Liver (tissue), 9 donors: ENCODE results near the gene SLIT3. TPM values are rescaled to one million over a fixed set of nuclear protein-coding genes. Genes with fewer than 3 reads are reported as not detected.

Experiments used
- DNase-seq: peaks from one replicate; pipeline ENCODE4 v3.0.0-alpha.2; 2017; ENCODE audit warnings: low spot score
- H3K27ac ChIP-seq, 2 donors: one replicate each; pipeline ENCODE4 v1.7.0; 2013; ENCODE audit warnings: inconsistent platforms in 2 of 2, low read length in 2 of 2, control low read depth in 1 of 2, low read depth in 1 of 2, mild to moderate bottlenecking in 1 of 2
- H3K27me3 ChIP-seq, 4 donors: one replicate each; pipeline versions ENCODE4 v1.6.1 to v1.7.0; 2013; ENCODE audit warnings: low read length in 3 of 4, inconsistent platforms in 1 of 4, mild to moderate bottlenecking in 1 of 4, moderate library complexity in 1 of 4; ENCODE audit not compliant: control insufficient read depth in 4 of 4, insufficient read depth in 4 of 4
- H3K36me3 ChIP-seq, 4 donors: one replicate each; pipeline versions ENCODE4 v1.6.1 to v1.7.0; 2013; ENCODE audit warnings: low read length in 3 of 4, mild to moderate bottlenecking in 3 of 4, low read depth in 1 of 4, moderate library complexity in 1 of 4; ENCODE audit not compliant: control insufficient read depth in 4 of 4, insufficient read depth in 3 of 4
- H3K4me1 ChIP-seq, 4 donors: one replicate each; pipeline versions ENCODE4 v1.6.1 to v1.7.0; 2013; ENCODE audit warnings: low read length in 3 of 4, mild to moderate bottlenecking in 3 of 4, moderate library complexity in 1 of 4; ENCODE audit not compliant: control insufficient read depth in 4 of 4, insufficient read depth in 4 of 4
- H3K4me3 ChIP-seq, 3 donors: one replicate each; pipeline versions ENCODE4 v1.6.1 to v1.7.0; 2013; ENCODE audit warnings: low read length in 3 of 3, control low read depth in 1 of 3, low read depth in 1 of 3, mild to moderate bottlenecking in 1 of 3
- H3K9ac ChIP-seq, 2 donors: one replicate each; pipeline ENCODE4 v1.7.0; 2013; ENCODE audit warnings: low read length in 2 of 2, mild to moderate bottlenecking in 2 of 2, moderate library complexity in 2 of 2, control low read depth in 1 of 2, low read depth in 1 of 2
- H3K9me3 ChIP-seq, 4 donors: one replicate each; pipeline versions ENCODE4 v1.6.1 to v1.7.0; 2013; ENCODE audit warnings: low read length in 3 of 4; ENCODE audit not compliant: control insufficient read depth in 4 of 4
- ATF3 ChIP-seq: IDR thresholded peaks from 2 replicates; pipeline ENCODE4 v1.6.1; 2016; ENCODE audit warnings: antibody characterized with exemption
- CTCF ChIP-seq: fragments of 150-350 bp; IDR thresholded peaks from 2 replicates; pipeline ENCODE4 v1.5.1; 2017; ENCODE audit warnings: improper control_type of control experiment, low read depth, low read length; ENCODE audit not compliant: missing input control
- FOXA1 ChIP-seq: IDR thresholded peaks from 2 replicates; pipeline ENCODE4 v1.6.1; 2016; ENCODE audit warnings: antibody characterized with exemption
- FOXA2 ChIP-seq: IDR thresholded peaks from 2 replicates; pipeline ENCODE4 v1.6.1; 2016; ENCODE audit warnings: antibody characterized with exemption
- GABPA ChIP-seq, 2 donors: IDR thresholded peaks in 1 of 2; conservative IDR thresholded peaks in 1 of 2; 2 replicates each; pipeline ENCODE4 v1.6.1; 2016; ENCODE audit warnings: antibody characterized with exemption in 2 of 2, mild to moderate bottlenecking in 1 of 2, moderate library complexity in 1 of 2
- HNF4G ChIP-seq: IDR thresholded peaks from 2 replicates; pipeline ENCODE4 v1.6.1; 2016; ENCODE audit warnings: antibody characterized with exemption
- JUND ChIP-seq, 2 donors: IDR thresholded peaks; 2 replicates each; pipeline ENCODE4 v1.6.1; 2016; ENCODE audit warnings: antibody characterized with exemption in 2 of 2
- MAX ChIP-seq: IDR thresholded peaks from 2 replicates; pipeline ENCODE4 v1.6.1; 2016; ENCODE audit warnings: antibody characterized with exemption
- NR2F2 ChIP-seq: IDR thresholded peaks from 2 replicates; pipeline ENCODE4 v1.6.1; 2016; ENCODE audit warnings: antibody characterized with exemption
- RAD21 ChIP-seq, 2 donors: IDR thresholded peaks; 2 replicates each; pipeline ENCODE4 v1.6.1; 2016; ENCODE audit warnings: antibody characterized with exemption in 2 of 2, mild to moderate bottlenecking in 2 of 2
- REST ChIP-seq: IDR thresholded peaks from 2 replicates; pipeline ENCODE4 v1.6.1; 2016; ENCODE audit warnings: antibody characterized with exemption, mild to moderate bottlenecking
- SP1 ChIP-seq: IDR thresholded peaks from 2 replicates; pipeline ENCODE4 v1.6.1; 2018; ENCODE audit warnings: antibody characterized with exemption, mild to moderate bottlenecking
- TAF1 ChIP-seq: conservative IDR thresholded peaks from 2 replicates; pipeline ENCODE4 v1.6.1; 2016; ENCODE audit warnings: antibody characterized with exemption, mild to moderate bottlenecking
- ZBTB33 ChIP-seq: IDR thresholded peaks from 2 replicates; pipeline ENCODE4 v1.6.1; 2016; ENCODE audit warnings: antibody characterized with exemption
- WGBS: extraction: QIAGEN DNeasy Blood & Tissue Kit; methylation state at CpG from one replicate; pipeline ENCODE4 v1.1.7; 2013; 5-methylcytosine and 5-hydroxymethylcytosine counted together
- polyA plus RNA-seq, 2 donors: library from polyadenylated mRNA; stranded (reverse) in 1 of 2; unstranded in 1 of 2; fragments of 200-250 nt in 1 of 2; fragments of >200 nt in 1 of 2; fragmentation: Nextera tagmentation in 1 of 2; extraction: Ambion mirVana in 1 of 2; gene quantifications; one replicate each; pipeline versions ENCODE4 v1.2.1 to v1.2.3, GENCODE V29; 2013 to 2015
- total RNA-seq, 2 donors: library from RNA; depleted of rRNA; stranded (reverse); fragments of >200 nt; gene quantifications; one replicate each; pipeline ENCODE4 v1.2.3, GENCODE V29; 2014
- donor health status: healthy.
- donor health status: healthy.
- donor health status: healthy.
- donor health status: healthy.
- donor health status: healthy.

The SLIT3 gene
- total and polyA plus RNA-seq, 4 donors: 0.61 to 1.3 (median 0.91) TPM

GRCh38 chr5:168939887-168940544 lies 360.9 kb downstream of the SLIT3 start:
- H3K9me3 ChIP-seq: no peaks in the 10 kb centered on the region
- H3K4me3 ChIP-seq: no peak overlapping the region
- WGBS: 83% methylated on average over 5 of the region's 5 CpGs
- no peak for DNase-seq
- H3K36me3 ChIP-seq: no peaks in the 10 kb centered on the region
- no peaks in the 10 kb centered on the region for H3K27me3 ChIP-seq
- H3K4me1 ChIP-seq: no peaks in the 10 kb centered on the region
- no peak for TF ChIP-seq CTCF
- TF ChIP-seq TAF1: no peak
- TF ChIP-seq NR2F2: no peak
- TF ChIP-seq REST: no peak
- TF ChIP-seq RAD21 (IDR thresholded peaks at IDR 0.05): no peak
- no peak for TF ChIP-seq FOXA2
- TF ChIP-seq SP1: no peak
- TF ChIP-seq HNF4G: no peak
- TF ChIP-seq FOXA1: no peak
- no peak for TF ChIP-seq ATF3
- TF ChIP-seq ZBTB33: no peak
- TF ChIP-seq MAX: no peak
- no peak overlapping the region for H3K27ac ChIP-seq
- no peak overlapping the region for H3K9ac ChIP-seq

GRCh38 chr5:168939156-168939800 lies 361.7 kb downstream of the SLIT3 start:
- H3K4me1 ChIP-seq: no peaks in the 10 kb centered on the region
- no peaks in the 10 kb centered on the region for H3K27me3 ChIP-seq
- H3K36me3 ChIP-seq: no peaks in the 10 kb centered on the region
- 88% methylated on average over 9 of the region's 9 CpGs for WGBS
- no peak overlapping the region for H3K27ac ChIP-seq
- TF ChIP-seq JUND (IDR thresholded peaks at IDR 0.05): no peak
- no peak for TF ChIP-seq GABPA (IDR thresholded peaks at IDR 0.05 in 1 of 2, conservative IDR thresholded peaks at IDR 0.05 in 1 of 2)
- no peak for TF ChIP-seq RAD21 (IDR thresholded peaks at IDR 0.05)
- TF ChIP-seq ZBTB33: no peak
- H3K4me3 ChIP-seq: no peak overlapping the region
- no peak for DNase-seq
- no peak overlapping the region for H3K9ac ChIP-seq
- no peaks in the 10 kb centered on the region for H3K9me3 ChIP-seq
